HFFc6 (cell line): ENCODE results near the gene MYBPHL. TPM values are rescaled to one million over a fixed set of nuclear protein-coding genes. Genes with fewer than 3 reads are reported as not detected.

Source experiments
- DNase-seq: peaks from one replicate; pipeline ENCODE4 v3.0.0-alpha.2; 2018
- H3K27ac Mint-ChIP-seq: 2 replicates; pipeline ENCODE4 v1.8.0; 2020; ENCODE audit warnings: mild to moderate bottlenecking, mixed read lengths
- H3K27me3 Mint-ChIP-seq: 2 replicates; pipeline ENCODE4 v1.8.0; 2021; ENCODE audit warnings: mild to moderate bottlenecking, moderate library complexity, mixed read lengths; ENCODE audit not compliant: insufficient read depth
- H3K36me3 Mint-ChIP-seq: 2 replicates; pipeline ENCODE4 v1.8.0; 2021; ENCODE audit warnings: low read depth, mixed read lengths
- H3K4me1 Mint-ChIP-seq: 2 replicates; pipeline ENCODE4 v1.8.0; 2020; ENCODE audit warnings: low read depth, mixed read lengths
- H3K4me3 Mint-ChIP-seq: 2 replicates; pipeline ENCODE4 v1.8.0; 2020; ENCODE audit warnings: mild to moderate bottlenecking, moderate library complexity, mixed read lengths
- H3K9me3 Mint-ChIP-seq: 2 replicates; pipeline ENCODE4 v1.8.0; 2020; ENCODE audit warnings: mild to moderate bottlenecking, mixed read lengths
- CTCF ChIP-seq: fragments of 200-600 bp; sonication (generic); IDR thresholded peaks from 2 replicates; pipeline ENCODE4 v1.5.0; 2021; ENCODE audit warnings: antibody characterized with exemption, mild to moderate bottlenecking
- total RNA-seq, 6 experiments: library from RNA; stranded (reverse); fragmentation: NEBNext Ultra II Directional; extraction: Animal tissue kit (Norgen Biotek cat#: 25700); gene quantifications; 2 replicates in 1 of 6; 3 replicates in 5 of 6; pipeline ENCODE4 v1.2.3, GENCODE V29; 2021

Gene MYBPHL
- total RNA-seq, 6 experiments from 2014 or later = not detected

- H3K4me1 Mint-ChIP-seq = peaks cover 22% of the 10 kb centered on the region
- H3K4me3 Mint-ChIP-seq = peak overlapping the region; percentile 49; the same call in 1 of the 2 replicates
- peak overlapping the region; percentile 87 for H3K27ac Mint-ChIP-seq
- DNase-seq = no peak
- no peak for TF ChIP-seq CTCF
- H3K27me3 Mint-ChIP-seq = peaks cover 2% of the 10 kb centered on the region; the same call in 1 of the 2 replicates
- H3K9me3 Mint-ChIP-seq = no peaks in the 10 kb centered on the region
- H3K36me3 Mint-ChIP-seq = no peaks in the 10 kb centered on the region
These were observed 7.1 kb downstream of the MYBPHL start for GRCh38 chr1:109299558-109300343.

GRCh38 chr1:109298666-109299557, 7.9 kb downstream of the MYBPHL start:
- H3K27me3 Mint-ChIP-seq = peaks cover 2% of the 10 kb centered on the region; the same call in 1 of the 2 replicates
- no peak for TF ChIP-seq CTCF
- peak; percentile 89 for DNase-seq
- no peaks in the 10 kb centered on the region for H3K36me3 Mint-ChIP-seq
- H3K27ac Mint-ChIP-seq = peak overlapping the region; percentile 87
- H3K4me1 Mint-ChIP-seq = peaks cover 27% of the 10 kb centered on the region
- H3K4me3 Mint-ChIP-seq = peak overlapping the region; percentile 49
- no peaks in the 10 kb centered on the region for H3K9me3 Mint-ChIP-seq

GRCh38 chr1:109296782-109297181, 10.0 kb downstream of the MYBPHL start:
- Mint-ChIP-seq H3K4me3 (no peak overlapping the region), H3K4me1 (peaks cover 29% of the 10 kb centered on the region), H3K36me3 (no peaks in the 10 kb centered on the region), H3K27me3 (peaks cover 2% of the 10 kb centered on the region), H3K27ac (no peak overlapping the region), H3K9me3 (no peaks in the 10 kb centered on the region)
- no peak for TF ChIP-seq CTCF
- no peak for DNase-seq

GRCh38 chr1:109295712-109296415, 10.9 kb downstream of the MYBPHL start:
- TF ChIP-seq CTCF = peak; percentile 17; the same call in 1 of the 2 replicates
- no peaks in the 10 kb centered on the region for H3K9me3 Mint-ChIP-seq

GRCh38 chr1:109294481-109294880, 12.3 kb downstream of the MYBPHL start:
- H3K4me1 Mint-ChIP-seq = peaks cover 24% of the 10 kb centered on the region
- no peak overlapping the region for H3K27ac Mint-ChIP-seq
- TF ChIP-seq CTCF = no peak
- H3K9me3 Mint-ChIP-seq = no peaks in the 10 kb centered on the region
- DNase-seq = no peak
- no peaks in the 10 kb centered on the region for H3K36me3 Mint-ChIP-seq
- H3K27me3 Mint-ChIP-seq = no peaks in the 10 kb centered on the region; the same call in 1 of the 2 replicates
- no peak overlapping the region for H3K4me3 Mint-ChIP-seq

More at GRCh38 chr1:109295712-109296415, 10.9 kb downstream of the MYBPHL start:
- peaks cover 29% of the 10 kb centered on the region for H3K4me1 Mint-ChIP-seq
- H3K27me3 Mint-ChIP-seq = peaks cover 2% of the 10 kb centered on the region
- no peak overlapping the region for H3K27ac Mint-ChIP-seq
- no peak overlapping the region for H3K4me3 Mint-ChIP-seq
- no peak for DNase-seq
- no peaks in the 10 kb centered on the region for H3K36me3 Mint-ChIP-seq
